HG03565 (cell line): ENCODE measurements around the gene TTC6.

Experiments used
- ATAC-seq: cut with Tn5 transposase; IDR thresholded peaks from one replicate; pipeline ENCODE4 v1.9.1; 2021; ENCODE audit warnings: mild to moderate bottlenecking, moderate library complexity; ENCODE audit not compliant: unreplicated experiment

The TTC6 gene

GRCh38 chr14:37618498-37619028, 23.1 kb downstream of the TTC6 start:
- ATAC-seq, result no peak

DNA sequence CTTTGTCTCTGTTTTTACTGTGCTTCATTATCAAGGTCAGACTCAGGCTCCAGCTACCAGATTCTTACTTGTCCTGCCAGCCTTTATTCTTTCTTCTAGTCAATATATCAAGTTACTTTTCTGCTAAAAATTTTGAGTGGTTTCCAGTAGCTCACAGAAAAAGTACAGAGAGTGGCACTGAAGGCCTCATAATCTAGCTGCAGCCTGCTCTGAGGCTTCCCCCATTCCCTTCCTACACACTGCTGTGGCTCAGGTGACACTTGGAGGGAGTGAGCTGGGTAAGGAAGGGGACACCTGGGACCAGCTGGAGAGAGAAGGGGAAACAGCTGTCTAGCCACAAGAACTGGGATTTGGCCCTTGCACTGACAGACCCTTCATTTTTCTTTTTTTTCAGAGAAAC, 25.4 kb downstream of the TTC6 start:
- no peak for ATAC-seq

DNA sequence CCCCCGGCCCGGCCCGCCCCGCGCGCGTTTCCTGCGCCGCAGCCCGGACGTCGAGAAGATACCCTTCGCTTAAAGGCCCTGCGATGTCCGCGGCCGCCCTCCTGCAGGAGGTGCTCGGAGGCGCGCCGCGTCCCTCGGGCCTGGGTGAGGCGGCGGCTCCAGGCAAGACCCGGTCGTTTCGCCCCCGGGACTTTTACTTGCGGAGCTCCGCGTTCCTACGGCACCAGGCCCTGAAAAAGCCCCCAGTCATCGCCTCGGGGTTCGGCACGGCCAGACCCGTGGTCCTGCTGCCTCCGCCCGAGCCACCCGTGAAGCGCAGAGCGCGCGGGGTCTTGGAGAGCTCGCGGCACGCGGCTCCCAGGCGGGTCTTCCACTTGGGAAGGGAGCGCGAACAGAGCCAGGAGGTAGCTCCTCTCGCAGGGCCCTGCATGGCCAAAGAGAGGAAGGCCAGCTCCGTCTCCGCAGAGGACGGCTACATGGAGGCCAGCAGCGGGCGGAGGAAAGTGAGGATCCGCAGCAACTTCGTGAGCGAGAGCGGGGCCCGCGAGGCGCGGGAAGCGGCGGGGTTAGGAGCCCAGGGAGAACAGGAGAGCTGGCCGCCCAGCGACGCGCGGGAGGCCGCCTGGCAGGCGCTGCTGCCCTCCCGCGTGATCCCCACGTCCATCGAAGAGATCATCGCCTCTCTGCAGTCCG, 26.9 kb downstream of the TTC6 start:
- no peak for ATAC-seq

GRCh38 chr14:37623426-37623951, 28.1 kb downstream of the TTC6 start:
- no peak for ATAC-seq

DNA sequence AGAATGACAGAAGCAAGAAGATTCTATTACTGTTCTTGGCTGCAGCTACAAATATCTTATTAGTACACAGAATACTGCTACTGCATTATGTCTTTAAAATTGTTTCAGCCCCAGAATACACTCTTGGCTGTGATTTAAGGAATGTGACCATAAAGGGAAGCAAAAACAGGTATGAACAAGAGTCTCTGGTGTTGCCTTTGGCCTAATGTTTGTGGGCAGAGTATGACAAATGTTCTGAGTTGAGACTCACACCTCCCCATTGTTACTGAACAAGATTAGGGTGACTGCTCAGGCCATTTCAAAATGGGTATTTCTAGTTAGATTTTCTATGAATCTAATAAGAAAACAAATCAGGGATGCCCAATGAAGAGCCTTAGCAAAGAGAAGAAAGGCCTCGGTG, 28.5 kb downstream of the TTC6 start:
- ATAC-seq, result no peak

DNA sequence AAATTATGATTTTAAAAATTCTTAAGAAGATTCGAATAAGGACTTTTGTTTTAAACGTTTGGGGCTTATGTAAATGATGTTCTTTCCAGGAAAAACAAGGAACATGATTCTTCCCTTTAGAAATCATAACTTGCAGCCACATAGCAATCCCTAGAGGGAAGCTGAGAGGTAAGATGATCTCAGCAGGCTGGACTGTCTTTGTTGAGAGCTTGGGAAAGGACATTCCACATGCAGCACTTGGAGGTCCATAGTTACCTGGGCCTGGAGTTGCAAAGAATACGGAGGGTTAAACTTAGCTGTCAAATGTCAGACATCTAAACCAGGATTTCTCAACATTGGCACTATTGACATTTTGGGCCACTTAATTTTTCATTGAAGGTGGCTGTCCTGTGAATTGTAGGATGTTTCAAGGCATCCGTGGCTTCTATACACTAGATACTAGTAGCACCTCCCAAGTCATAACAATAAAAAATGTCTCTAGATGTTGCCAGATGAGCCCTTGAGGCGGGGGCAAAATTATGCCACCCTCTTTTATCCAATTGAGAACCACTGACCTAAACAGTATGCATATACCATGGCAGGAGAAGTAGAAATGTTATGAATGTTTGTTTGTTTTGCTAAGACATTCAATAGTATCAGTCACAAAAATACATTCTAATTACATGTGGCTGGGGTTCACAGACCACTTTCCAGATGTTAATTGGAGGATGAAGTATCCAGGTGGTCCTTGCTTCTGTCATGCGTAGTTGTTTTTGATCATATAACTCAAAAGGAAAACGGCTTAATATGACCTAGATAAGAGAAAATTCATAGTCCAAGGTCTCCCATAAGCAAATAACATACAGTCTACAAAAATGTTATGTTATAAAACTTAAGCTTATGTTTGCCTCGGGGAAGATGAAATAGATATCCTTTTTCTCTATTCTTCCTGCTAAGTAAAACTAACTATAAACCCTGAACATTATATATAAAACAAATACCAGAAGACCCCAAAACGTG, 30.5 kb downstream of the TTC6 start:
- no peak for ATAC-seq

- ATAC-seq, result no peak
These were observed 41.9 kb downstream of the TTC6 start for GRCh38 chr14:37637341-37637740.

- no peak for ATAC-seq
These were observed 43.2 kb downstream of the TTC6 start for GRCh38 chr14:37638599-37638998.

- no peak for ATAC-seq
These were observed 45.7 kb downstream of the TTC6 start for GRCh38 chr14:37641117-37641516.

- no peak for ATAC-seq
These were observed 46.7 kb downstream of the TTC6 start for GRCh38 chr14:37642125-37642524.

DNA sequence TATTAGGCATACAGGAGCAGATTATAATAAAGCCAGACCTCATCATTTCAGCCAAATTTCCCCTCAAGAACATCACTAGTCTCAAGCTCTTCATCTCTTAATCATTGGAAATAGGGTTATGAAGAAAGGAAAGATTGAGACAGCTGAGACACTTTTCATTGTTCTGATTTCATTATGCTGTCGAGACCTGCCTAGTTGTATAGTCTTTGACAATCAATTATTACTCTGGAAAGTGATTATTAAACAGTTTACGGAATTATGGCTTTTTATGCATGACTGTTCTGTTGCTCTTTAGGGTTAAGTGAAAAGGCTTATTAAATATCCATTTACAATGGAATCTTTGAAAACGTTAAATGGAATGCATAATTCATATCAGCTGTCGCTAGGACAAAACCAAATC, 48.3 kb downstream of the TTC6 start:
- ATAC-seq, result no peak
